ENCODE results near the gene SASH1.

- TF ChIP-seq CTCF (IDR thresholded peaks at IDR 0.05; ENCODE audit: borderline replicate concordance, extremely low read depth, low read length, poor library complexity, severe bottlenecking) (no peak), EZH2 (IDR thresholded peaks at IDR 0.05; ENCODE audit: borderline replicate concordance, low read depth, low read length, severe bottlenecking) (no peak)
Measured at GRCh38 chr6:148329596-148330381, 12.8 kb upstream of the SASH1 start.
